Activated CD8-positive, alpha-beta memory T cell treated with anti-CD3 and anti-CD28 coated beads, Interleukin-2, amount 10 ng/mL, durations not matched to agents 7 days and 5 days (primary cell): ENCODE measurements around the gene ZNF267. TPM values are rescaled to one million over a fixed set of nuclear protein-coding genes. Genes with fewer than 3 reads are reported as not detected.
A peak's percentile ranks its signal among the peaks of the same experiment; 100 is the strongest.

Experiments
- ATAC-seq: fragments of 150-1000 bp; cut with Tn5 transposase; one replicate; pipeline ENCODE4 v1.10.0; 2021; ENCODE audit warnings: moderate library complexity
- CTCF ChIA-PET: fragments of 350-600 bp; sonication (Branson Sonifier 250); formaldehyde crosslinking; loops from one replicate; lab custom pipeline; 2021; ENCODE audit warnings: antibody characterized with exemption; lab: Charles Lee
- DNase-seq: peaks from one replicate; pipeline ENCODE4 v3.0.0-alpha.2; 2020
- H3K27ac Mint-ChIP-seq: one replicate; pipeline ENCODE4 v1.8.0; 2021; ENCODE audit warnings: mild to moderate bottlenecking, mixed read lengths
- H3K27me3 Mint-ChIP-seq: one replicate; pipeline ENCODE4 v1.8.0; 2021; ENCODE audit warnings: mixed read lengths
- H3K36me3 Mint-ChIP-seq: one replicate; pipeline ENCODE4 v1.8.0; 2021; ENCODE audit warnings: mild to moderate bottlenecking, mixed read lengths
- H3K4me1 Mint-ChIP-seq: one replicate; pipeline ENCODE4 v1.8.0; 2021; ENCODE audit warnings: mixed read lengths
- H3K4me3 Mint-ChIP-seq: one replicate; pipeline ENCODE4 v1.8.0; 2021; ENCODE audit warnings: mild to moderate bottlenecking, moderate library complexity, mixed read lengths
- H3K9me3 Mint-ChIP-seq: one replicate; pipeline ENCODE4 v1.8.0; 2022; ENCODE audit warnings: low read depth, mixed read lengths
- total RNA-seq, 2 experiments: library from RNA; stranded (reverse); gene quantifications; one replicate each; pipeline ENCODE4 v1.2.3, GENCODE V29; 2021

Gene ZNF267
- total RNA-seq, 2 experiments from 2014 or later, result 54.1 to 64.1 TPM

DNA sequence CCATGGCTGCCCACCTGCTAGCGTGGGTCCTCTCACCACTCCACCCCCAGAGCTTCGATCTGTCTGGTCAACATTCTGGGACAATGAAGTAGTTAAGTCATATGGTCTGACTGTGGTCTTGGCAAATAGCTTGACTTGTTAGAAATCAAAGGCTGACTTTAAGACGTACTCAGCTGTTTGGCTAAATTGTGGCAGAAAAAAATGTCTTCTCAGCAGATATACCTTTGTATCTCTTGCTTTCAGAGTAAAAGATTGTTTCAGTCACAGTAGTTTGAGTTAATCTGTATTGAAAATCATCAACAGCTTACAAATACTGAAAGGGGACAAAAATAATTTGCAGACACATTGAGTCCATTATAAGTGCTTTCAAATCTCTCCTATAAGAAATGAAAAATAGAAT lies 2.1 kb upstream of the ZNF267 start:
- Mint-ChIP-seq H3K9me3 (peaks cover 3% of the 10 kb centered on the region), H3K27ac (peak overlapping the region; percentile 6), H3K27me3 (no peaks in the 10 kb centered on the region), H3K36me3 (peaks cover 42% of the 10 kb centered on the region), H3K4me1 (peaks cover 67% of the 10 kb centered on the region), H3K4me3 (no peak overlapping the region)
- CTCF ChIA-PET, result interaction anchor here (3.6 kb wide), 1 partner anchor 411 kb away, joined by 19 read pairs; the partner anchor contains the start of gene ARMC5
- DNase-seq (no peak), ATAC-seq (no peak)

DNA sequence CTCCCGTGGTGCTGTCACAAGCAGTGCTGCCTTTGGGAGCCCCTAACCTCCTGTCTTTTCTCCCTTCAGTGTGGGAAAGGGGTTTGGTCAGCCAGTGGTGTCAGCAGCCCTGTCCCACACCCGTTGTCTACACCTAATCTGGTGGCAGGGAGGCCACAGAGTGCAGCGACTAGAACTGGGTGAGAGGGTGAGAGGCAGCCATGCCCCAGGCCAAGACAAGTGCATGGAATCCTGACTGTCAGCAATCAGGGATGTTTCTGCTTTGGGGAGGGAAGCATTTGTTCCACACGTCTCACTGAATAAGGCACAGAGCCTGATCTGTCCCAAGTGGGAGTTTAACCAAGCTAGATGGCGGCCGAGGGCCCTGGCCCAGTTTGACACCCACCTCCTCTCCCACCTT lies 1.4 kb upstream of the ZNF267 start:
- Mint-ChIP-seq H3K27me3 (no peaks in the 10 kb centered on the region), H3K36me3 (peaks cover 49% of the 10 kb centered on the region), H3K4me1 (peaks cover 74% of the 10 kb centered on the region), H3K4me3 (no peak overlapping the region), H3K27ac (peak overlapping the region; percentile 17), H3K9me3 (peaks cover 3% of the 10 kb centered on the region)
- DNase-seq (no peak), ATAC-seq (no peak)
- CTCF ChIA-PET, result interaction anchor here (3.6 kb wide), 1 partner anchor 412 kb away, joined by 19 read pairs; the partner anchor contains the start of gene ARMC5

DNA sequence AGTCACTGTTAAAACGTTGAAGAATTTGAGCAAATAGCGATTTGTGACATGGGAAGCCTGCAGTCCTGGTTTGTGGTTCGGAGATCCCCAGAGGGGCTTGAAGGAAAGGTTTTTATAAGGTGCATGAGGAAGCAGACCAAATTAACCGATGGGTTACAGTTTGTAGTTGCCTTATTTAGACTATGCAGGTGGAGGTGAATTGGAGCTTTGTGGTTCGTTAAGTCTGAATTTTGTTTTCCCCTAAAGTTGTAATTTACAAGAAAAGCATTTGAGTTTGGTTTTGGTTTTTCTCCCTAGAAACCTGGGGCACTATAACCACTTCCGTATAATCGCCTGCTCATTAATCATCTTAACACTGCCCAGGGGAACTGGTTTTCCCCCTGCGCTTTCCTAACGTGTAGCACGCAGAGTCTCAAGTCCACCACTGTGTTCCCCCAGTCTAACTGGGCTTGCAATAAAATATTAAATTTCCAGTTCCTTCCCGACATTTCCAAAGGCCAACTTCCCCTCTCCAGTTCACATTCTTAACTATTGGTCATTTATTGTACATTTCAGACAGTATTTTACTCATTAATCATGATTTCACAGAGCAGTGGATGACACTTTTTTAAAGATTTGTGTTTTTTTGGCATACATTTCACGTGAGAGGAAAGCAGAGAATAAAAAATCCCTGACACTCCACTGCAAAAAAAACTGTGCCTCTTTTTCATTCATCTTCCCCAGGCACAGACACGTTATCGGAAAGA lies 932 bp downstream of the ZNF267 start:
- H3K36me3 Mint-ChIP-seq, result peaks cover 70% of the 10 kb centered on the region
- H3K4me1 Mint-ChIP-seq, result peaks cover 80% of the 10 kb centered on the region
- H3K9me3 Mint-ChIP-seq, result peaks cover 12% of the 10 kb centered on the region
- peak overlapping the region; percentile 82 for H3K4me3 Mint-ChIP-seq
- DNase-seq (peak; percentile 64), ATAC-seq (peak; percentile 22)
- peak overlapping the region; percentile 93 for H3K27ac Mint-ChIP-seq
- CTCF ChIA-PET, result interaction anchor here (0.8 to 3.6 kb wide), 5 partner anchors 14 to 694 kb away, joined by 3 to 19 read pairs (median 4); partner anchors contain the start of gene ARMC5
- no peaks in the 10 kb centered on the region for H3K27me3 Mint-ChIP-seq

DNA sequence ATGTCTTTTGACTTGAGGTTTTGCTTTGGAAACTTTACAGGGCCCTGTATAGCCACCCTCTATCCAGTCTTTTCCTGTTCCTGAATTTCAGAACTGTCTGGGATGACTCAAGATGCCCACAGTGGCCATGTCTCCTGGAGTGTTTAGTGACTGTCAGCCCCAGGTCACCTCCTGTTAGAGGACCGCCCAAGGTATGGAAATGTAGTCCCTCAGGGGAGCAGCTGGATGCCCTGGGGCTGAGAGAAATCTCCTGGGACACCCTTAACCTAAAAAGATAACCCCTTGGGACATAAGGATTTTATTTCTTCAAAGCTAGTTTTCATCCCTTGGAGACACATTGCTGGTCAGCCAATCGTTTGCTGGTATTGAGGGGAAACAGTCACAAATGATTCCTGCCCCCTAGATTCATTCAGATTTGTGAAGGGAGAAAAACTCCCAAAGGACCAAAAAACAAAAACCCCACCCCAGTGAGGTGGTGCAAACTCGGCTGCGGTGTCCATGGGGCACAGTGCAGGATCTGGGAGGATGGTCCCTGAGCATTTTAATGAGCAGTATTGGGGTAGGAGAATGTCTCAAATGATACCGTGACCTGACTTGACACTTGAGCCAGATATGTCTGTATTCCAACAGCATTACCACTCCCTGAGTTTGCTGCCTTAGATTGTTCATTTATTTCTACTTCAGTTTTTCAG lies 1.7 kb downstream of the ZNF267 start:
- DNase-seq, result peak; percentile 49
- ATAC-seq, result no peak
- CTCF ChIA-PET, result no interaction called here
- H3K4me3 Mint-ChIP-seq, result peak overlapping the region; percentile 82
- peaks cover 83% of the 10 kb centered on the region for H3K4me1 Mint-ChIP-seq
- H3K9me3 Mint-ChIP-seq, result peaks cover 18% of the 10 kb centered on the region
- no peaks in the 10 kb centered on the region for H3K27me3 Mint-ChIP-seq
- H3K27ac Mint-ChIP-seq, result peak overlapping the region; percentile 93
- peaks cover 75% of the 10 kb centered on the region for H3K36me3 Mint-ChIP-seq

DNA sequence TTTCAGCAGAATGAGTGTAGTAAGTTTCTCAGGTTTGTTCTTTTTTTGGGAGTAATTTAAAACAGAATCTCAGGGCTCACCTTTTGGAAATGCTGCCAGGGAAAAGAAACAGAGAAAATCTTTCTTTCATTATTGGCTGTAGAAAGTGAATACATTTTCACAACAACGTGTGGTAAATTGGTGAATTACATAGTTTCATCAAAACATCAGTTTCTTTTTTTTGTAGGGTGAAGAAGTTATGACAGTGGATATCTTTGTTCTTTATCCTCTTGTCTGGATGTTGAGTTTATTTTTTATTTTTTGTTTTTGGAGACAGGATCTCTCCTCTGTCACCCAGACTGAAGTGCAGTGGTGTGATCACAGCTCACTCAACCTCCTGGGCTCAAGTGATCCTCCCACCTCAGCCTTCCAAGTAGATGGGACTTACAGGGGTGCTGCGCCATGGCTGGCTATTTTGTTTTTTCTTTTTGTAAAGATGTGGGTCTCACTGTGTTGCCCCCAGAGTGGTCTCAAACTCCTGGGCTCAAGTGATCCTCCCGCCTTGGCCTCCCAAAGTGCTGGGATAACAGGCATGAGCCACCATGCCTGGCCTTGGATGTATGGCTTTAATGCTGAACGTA lies 2.4 kb downstream of the ZNF267 start:
- H3K4me1 Mint-ChIP-seq, result peaks cover 82% of the 10 kb centered on the region
- CTCF ChIA-PET, result interaction anchor here (1.0 kb wide), 1 partner anchor 35 kb away, joined by 3 read pairs; no protein-coding TSS in a partner anchor
- H3K4me3 Mint-ChIP-seq, result peak overlapping the region; percentile 82
- peaks cover 21% of the 10 kb centered on the region for H3K9me3 Mint-ChIP-seq
- peaks cover 75% of the 10 kb centered on the region for H3K36me3 Mint-ChIP-seq
- H3K27ac Mint-ChIP-seq, result peak overlapping the region; percentile 93
- ATAC-seq (no peak), DNase-seq (no peak)
- no peaks in the 10 kb centered on the region for H3K27me3 Mint-ChIP-seq

DNA sequence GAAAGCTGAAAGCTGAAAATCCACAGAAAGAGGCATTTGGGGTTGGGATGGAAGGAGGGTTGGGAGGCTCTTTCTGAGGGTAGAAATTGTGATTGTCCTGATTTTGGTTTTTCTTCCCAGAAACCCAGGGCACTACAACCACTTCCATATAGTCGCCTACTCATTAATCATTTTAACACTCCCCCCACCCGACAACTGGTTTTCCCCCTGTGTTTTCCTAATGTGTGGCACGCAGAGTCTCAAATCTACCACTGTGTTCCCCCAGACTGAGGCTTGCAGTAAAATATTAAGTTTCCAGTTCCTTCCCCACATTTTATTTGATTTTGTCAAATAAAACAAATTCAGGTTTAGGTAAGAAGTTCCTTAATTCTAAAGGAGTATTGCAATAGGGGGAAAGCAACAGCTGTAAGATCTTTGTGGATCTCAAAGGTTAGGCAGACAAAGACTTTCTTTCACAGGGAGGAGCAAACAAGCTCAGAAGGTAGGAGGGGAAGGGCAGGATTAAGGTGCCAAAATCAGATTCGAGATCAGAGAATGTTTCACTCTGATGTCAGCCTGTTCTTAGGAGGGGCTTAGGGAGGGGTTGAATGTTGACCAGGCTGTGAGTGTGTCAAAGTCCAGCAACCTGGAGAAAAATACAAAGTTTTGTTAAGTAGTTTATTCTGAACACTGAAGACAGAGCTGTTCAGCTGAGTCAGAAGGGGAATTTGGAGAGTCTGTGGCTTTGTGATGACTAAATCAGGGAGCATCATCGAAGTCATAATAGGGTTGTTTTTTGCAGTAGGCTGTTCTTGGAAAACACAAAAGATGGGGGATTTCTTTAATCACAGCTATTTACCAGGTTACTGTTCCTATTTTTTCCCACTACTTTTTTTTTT lies 3.6 kb downstream of the ZNF267 start:
- Mint-ChIP-seq H3K9me3 (peaks cover 23% of the 10 kb centered on the region), H3K36me3 (peaks cover 81% of the 10 kb centered on the region), H3K4me1 (peaks cover 81% of the 10 kb centered on the region), H3K4me3 (peak overlapping the region; percentile 82), H3K27ac (peak overlapping the region; percentile 93), H3K27me3 (no peaks in the 10 kb centered on the region)
- ATAC-seq (peak; percentile 55), DNase-seq (peak; percentile 82)
- CTCF ChIA-PET, result interaction anchor here (0.8 to 1.3 kb wide), 7 partner anchors 8 to 928 kb away, joined by 3 to 9 read pairs (median 3); partner anchors contain the start of genes ARMC5 and ORAI3

DNA sequence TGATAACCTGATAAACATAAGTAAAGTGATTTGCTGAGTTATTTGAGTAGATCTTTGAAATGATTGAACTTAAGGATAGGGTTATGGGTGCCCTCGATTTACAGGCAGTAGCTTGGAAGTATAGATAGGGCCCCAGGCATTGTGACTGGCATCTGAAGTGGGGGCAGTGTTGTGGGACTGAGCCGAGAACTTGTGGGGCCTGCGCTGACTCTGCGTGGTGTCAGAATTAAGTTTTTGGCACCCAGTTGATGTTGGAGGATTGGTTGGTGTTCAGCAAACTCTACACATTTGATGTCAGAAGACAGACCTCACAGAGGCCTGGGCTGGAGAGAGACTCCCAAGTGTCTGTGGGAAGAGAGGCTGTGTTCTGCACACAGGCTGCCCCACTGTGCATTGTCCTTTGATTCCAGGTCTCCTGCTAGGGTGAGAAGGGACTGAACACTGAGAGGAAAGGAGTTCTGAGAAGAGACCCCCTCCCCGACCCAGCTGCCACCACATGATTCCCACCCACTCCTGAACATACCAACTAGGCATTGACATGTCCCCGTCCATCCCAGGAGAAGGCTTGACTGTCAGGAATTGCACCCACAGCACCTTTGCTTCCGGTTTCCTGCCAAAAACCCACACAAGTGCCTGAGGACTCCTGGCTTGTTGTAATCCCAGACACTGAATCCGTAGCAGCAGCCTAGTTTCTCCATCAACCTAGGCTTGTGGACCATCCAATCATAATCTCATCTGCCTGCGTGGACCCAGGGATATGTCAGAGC lies 4.5 kb downstream of the ZNF267 start:
- Mint-ChIP-seq H3K9me3 (peaks cover 30% of the 10 kb centered on the region), H3K27me3 (no peaks in the 10 kb centered on the region), H3K27ac (peak overlapping the region; percentile 93), H3K4me3 (peak overlapping the region; percentile 82), H3K4me1 (peaks cover 78% of the 10 kb centered on the region), H3K36me3 (peaks cover 89% of the 10 kb centered on the region)
- DNase-seq (no peak), ATAC-seq (no peak)
- CTCF ChIA-PET, result interaction anchor here (0.8 to 1.7 kb wide), 7 partner anchors 9 to 929 kb away, joined by 3 to 9 read pairs (median 4); partner anchors contain the start of genes ARMC5 and ORAI3

DNA sequence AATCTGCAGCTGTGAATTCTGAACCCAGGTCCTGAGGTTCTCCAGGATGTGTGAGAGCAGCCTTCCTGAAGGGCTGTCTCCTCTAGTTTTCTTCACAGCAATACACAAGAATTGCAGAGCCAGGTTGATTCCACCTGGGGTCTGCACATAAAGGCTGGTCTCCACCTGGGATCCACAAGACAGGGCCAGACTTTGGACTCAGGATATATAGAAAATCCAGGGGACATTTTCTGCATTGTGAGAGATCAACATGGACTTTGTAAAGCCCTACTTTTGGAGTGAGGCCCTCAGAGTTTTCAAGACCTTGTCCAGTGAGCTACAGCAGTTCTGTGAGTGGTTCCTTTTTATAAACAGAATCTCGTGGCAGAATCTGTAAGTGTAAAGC lies 6.3 kb downstream of the ZNF267 start:
- CTCF ChIA-PET, result no interaction called here
- H3K4me3 Mint-ChIP-seq, result no peak overlapping the region
- no peaks in the 10 kb centered on the region for H3K27me3 Mint-ChIP-seq

DNA sequence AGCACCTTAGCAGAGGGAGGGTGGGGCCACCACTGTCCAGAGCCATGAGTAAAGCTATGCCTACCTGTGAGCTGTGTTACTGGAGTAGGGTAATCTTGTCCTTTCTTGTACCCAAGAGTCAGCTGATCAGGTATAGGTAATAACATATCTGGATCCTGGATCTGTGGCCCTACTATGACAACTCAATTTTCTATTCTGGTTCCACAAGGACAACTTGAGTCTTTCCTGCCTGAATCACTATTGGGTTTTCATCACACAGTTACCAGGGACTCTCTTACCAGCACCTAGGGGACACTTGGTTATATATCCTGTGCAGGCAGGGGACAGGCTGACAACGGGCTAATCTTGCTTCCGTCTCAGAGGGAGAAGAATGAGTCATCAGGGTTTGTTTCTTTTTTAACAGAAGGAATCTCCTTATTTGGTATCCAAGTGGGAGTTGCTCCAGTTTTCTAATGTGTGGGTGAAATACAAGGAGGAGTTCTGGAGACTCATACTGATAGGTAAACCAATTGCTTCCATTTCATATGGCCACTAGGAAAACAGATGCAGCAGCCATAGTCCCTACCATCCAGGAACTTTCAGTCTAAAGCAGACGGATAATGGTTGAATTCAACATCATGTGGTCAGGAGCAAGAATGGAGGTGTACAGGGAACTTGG lies 6.8 kb downstream of the ZNF267 start:
- Mint-ChIP-seq H3K4me1 (peaks cover 72% of the 10 kb centered on the region), H3K4me3 (no peak overlapping the region)

More for the DNA sequence above, 6.3 kb downstream of the ZNF267 start:
- no peak for DNase-seq
- ATAC-seq, result no peak
- H3K9me3 Mint-ChIP-seq, result peaks cover 39% of the 10 kb centered on the region
- H3K4me1 Mint-ChIP-seq, result peaks cover 71% of the 10 kb centered on the region
- H3K27ac Mint-ChIP-seq, result peak overlapping the region; percentile 75
- peaks cover 99% of the 10 kb centered on the region for H3K36me3 Mint-ChIP-seq

DNA sequence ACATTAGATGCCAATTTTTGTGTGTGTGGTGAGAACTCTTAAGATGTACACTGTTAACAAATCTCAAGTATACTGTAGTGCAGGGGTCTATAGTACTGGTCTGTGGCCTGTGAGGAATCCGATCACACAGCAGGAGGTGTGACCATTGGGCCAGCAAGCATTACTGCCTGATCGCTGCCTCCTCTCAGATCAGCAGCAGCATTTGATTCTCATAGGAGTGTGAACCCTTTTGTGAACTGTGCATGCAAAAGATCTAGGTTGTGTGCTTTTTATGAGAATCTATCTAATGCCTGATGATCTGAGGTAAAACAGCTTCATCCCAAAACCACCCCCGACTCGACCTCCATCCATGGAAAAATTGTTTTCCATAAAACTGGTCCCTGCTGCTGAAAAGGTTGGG lies 12.6 kb downstream of the ZNF267 start:
- ATAC-seq, result no peak
- H3K36me3 Mint-ChIP-seq, result peaks cover 98% of the 10 kb centered on the region
- H3K4me3 Mint-ChIP-seq, result no peak overlapping the region
- H3K27me3 Mint-ChIP-seq, result no peaks in the 10 kb centered on the region
- CTCF ChIA-PET, result no interaction called here
- H3K9me3 Mint-ChIP-seq, result peaks cover 55% of the 10 kb centered on the region
- no peak overlapping the region for H3K27ac Mint-ChIP-seq
- H3K4me1 Mint-ChIP-seq, result peaks cover 49% of the 10 kb centered on the region
- no peak for DNase-seq

More for the DNA sequence above, 6.8 kb downstream of the ZNF267 start:
- H3K27ac Mint-ChIP-seq, result peak overlapping the region; percentile 75
- peaks cover 99% of the 10 kb centered on the region for H3K36me3 Mint-ChIP-seq
- CTCF ChIA-PET, result interaction anchor here (1.0 kb wide), 1 partner anchor 11 kb away, joined by 3 read pairs; no protein-coding TSS in a partner anchor
- H3K9me3 Mint-ChIP-seq, result peaks cover 44% of the 10 kb centered on the region
- H3K27me3 Mint-ChIP-seq, result no peaks in the 10 kb centered on the region
- DNase-seq, result peak; percentile 70
- peak; percentile 63 for ATAC-seq

DNA sequence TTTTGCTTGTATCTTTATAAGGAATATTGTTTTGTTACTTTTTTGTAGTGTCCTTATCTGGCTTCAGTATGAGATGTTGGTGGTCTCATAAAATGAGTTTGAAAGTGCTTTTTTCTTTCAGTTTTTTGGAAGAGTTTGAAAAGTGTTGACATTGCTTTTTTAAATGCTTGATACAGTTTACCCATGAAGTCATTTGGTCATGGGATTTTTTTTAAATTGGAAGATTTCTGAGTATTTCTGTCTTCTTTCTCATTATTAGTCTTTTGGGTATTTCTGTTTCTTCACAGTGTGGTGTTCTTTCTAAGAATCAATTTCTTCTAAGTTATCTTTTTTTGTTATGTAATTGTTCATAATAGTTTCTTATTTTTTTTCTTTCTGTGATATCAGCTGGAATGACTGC lies 15.1 kb downstream of the ZNF267 start:
- Mint-ChIP-seq H3K9me3 (peaks cover 55% of the 10 kb centered on the region), H3K36me3 (peaks cover 98% of the 10 kb centered on the region), H3K27me3 (no peaks in the 10 kb centered on the region), H3K4me3 (no peak overlapping the region), H3K27ac (peak overlapping the region; percentile 72), H3K4me1 (peaks cover 39% of the 10 kb centered on the region)
- CTCF ChIA-PET, result interaction anchor here (1.0 kb wide), 1 partner anchor 15 kb away, joined by 6 read pairs; the partner anchor contains the start of gene ZNF267
- ATAC-seq (no peak), DNase-seq (no peak)
